HepG2 (cell line): ENCODE results near the gene SAPCD2. TPM values are rescaled to one million over a fixed set of nuclear protein-coding genes. Genes with fewer than 3 reads are reported as not detected.

Experiments used
- CBFB ChIP-seq: sonication (generic); formaldehyde crosslinking; IDR thresholded peaks from 2 replicates; pipeline ENCODE4 v1.4.0; 2020; ENCODE audit warnings: missing genetic modification reagents
- FOSL1 ChIP-seq: sonication (generic); formaldehyde crosslinking; IDR thresholded peaks from 2 replicates; pipeline ENCODE4 v1.9.0; 2021; ENCODE audit warnings: missing genetic modification reagents, borderline replicate concordance
- FOXO4 ChIP-seq: sonication (generic); formaldehyde crosslinking; conservative IDR thresholded peaks from 2 replicates; pipeline ENCODE4 v1.8.1; 2023; ENCODE audit warnings: missing genetic modification reagents
- FUBP1 ChIP-seq: sonication (generic); formaldehyde crosslinking; IDR thresholded peaks from 2 replicates; pipeline ENCODE4 v1.5.1; 2020; ENCODE audit warnings: missing genetic modification reagents, mild to moderate bottlenecking, borderline replicate concordance
- HDAC1 ChIP-seq: sonication (generic); formaldehyde crosslinking; IDR thresholded peaks from 2 replicates; pipeline ENCODE4 v1.5.1; 2020; ENCODE audit warnings: mild to moderate bottlenecking, missing genetic modification reagents
- LCORL ChIP-seq, 2 experiments: fragments of 450-650 bp in 1 of 2; sonication (generic) in 1 of 2; formaldehyde crosslinking in 1 of 2; IDR thresholded peaks; 2 replicates each; pipeline versions ENCODE4 v1.5.0 to v1.6.1; 2017 to 2020; ENCODE audit warnings: antibody characterized with exemption in 1 of 2, missing genetic modification reagents in 1 of 2
- MEIS1 ChIP-seq: sonication (generic); formaldehyde crosslinking; IDR thresholded peaks from 2 replicates; pipeline ENCODE4 v1.9.0; 2021; ENCODE audit warnings: mild to moderate bottlenecking, missing genetic modification reagents, moderate library complexity, borderline replicate concordance
- RFX1 ChIP-seq: fragments of 450-650 bp; IDR thresholded peaks from 2 replicates; pipeline ENCODE4 v1.6.1; 2017
- RNF219 ChIP-seq: sonication (generic); formaldehyde crosslinking; IDR thresholded peaks from 2 replicates; pipeline ENCODE4 v1.5.0; 2020; ENCODE audit warnings: mild to moderate bottlenecking, missing genetic modification reagents
- SUZ12 ChIP-seq: fragments of 150-350 bp; IDR thresholded peaks from 2 replicates; pipeline ENCODE4 v1.6.1; 2014; ENCODE audit warnings: low read depth, low read length
- ZBTB33 ChIP-seq: sonication (generic); formaldehyde crosslinking; IDR thresholded peaks from 2 replicates; pipeline ENCODE4 v1.4.0; 2020; ENCODE audit warnings: missing genetic modification reagents
- ZNF256 ChIP-seq: sonication (generic); formaldehyde crosslinking; conservative IDR thresholded peaks from 2 replicates; pipeline ENCODE4 v1.4.0; 2020; ENCODE audit warnings: missing genetic modification reagents
- ZNF274 ChIP-seq: sonication (generic); formaldehyde crosslinking; IDR thresholded peaks from 2 replicates; pipeline ENCODE4 v1.5.1; 2020; ENCODE audit warnings: mild to moderate bottlenecking, missing genetic modification reagents
- ZNF619 ChIP-seq: sonication (generic); formaldehyde crosslinking; IDR thresholded peaks from 2 replicates; pipeline ENCODE4 v1.4.0; 2020; ENCODE audit warnings: mild to moderate bottlenecking, missing genetic modification reagents
- ZNF660 ChIP-seq: sonication (generic); formaldehyde crosslinking; IDR thresholded peaks from 2 replicates; pipeline ENCODE4 v1.5.1; 2020; ENCODE audit warnings: mild to moderate bottlenecking, low read depth, missing genetic modification reagents, borderline replicate concordance
- ZNF713 ChIP-seq: sonication (generic); formaldehyde crosslinking; IDR thresholded peaks from 2 replicates; pipeline ENCODE4 v1.4.0; 2020; ENCODE audit warnings: mild to moderate bottlenecking, missing genetic modification reagents
- ZUFSP ChIP-seq: sonication (generic); formaldehyde crosslinking; IDR thresholded peaks from 2 replicates; pipeline ENCODE4 v1.9.0; 2021; ENCODE audit warnings: missing genetic modification reagents, mild to moderate bottlenecking, borderline replicate concordance
- polyA plus RNA-seq, 8 experiments: library from polyadenylated mRNA; depleted of rRNA in 3 of 8; stranded (reverse) in 7 of 8; unstranded in 1 of 8; fragments of >200 nt; fragmentation: Illumina TruSeq in 4 of 8; extraction: Trizol in 4 of 8; gene quantifications; 2 replicates each; pipeline versions ENCODE4 v1.2.1 to v1.2.3, GENCODE V29; 2011 to 2016; ENCODE audit warnings: low read depth in 4 of 8, missing spikeins in 1 of 8, mixed read lengths in 1 of 8; ENCODE audit not compliant: insufficient read depth in 1 of 8
- total RNA-seq, 5 experiments: library from RNA; depleted of rRNA; stranded (reverse); fragments of >200 nt; fragmentation: Illumina TruSeq; extraction: Trizol; gene quantifications; 2 replicates each; pipeline ENCODE4 v1.2.3, GENCODE V29; 2016; ENCODE audit warnings: low read depth in 1 of 5

The SAPCD2 gene
- total and polyA plus RNA-seq, 2 of the 13 experiments (the other 11 are each of a cell fraction or from before 2014, with no cell fraction given) = 21.9 to 42.8 TPM

GRCh38 chr9:137028263-137029057 lies 41.9 kb downstream of the SAPCD2 start (continued):
- TF ChIP-seq ZUFSP (CRISPR knock-in tag) = no peak
- TF ChIP-seq ZNF256 = no peak
- TF ChIP-seq FOXO4 = 0 out of 2 replicates have a peak, but pooled peaks have one; percentile 53
- TF ChIP-seq CBFB = no peak
- TF ChIP-seq FOSL1 (CRISPR knock-in tag) = no peak
- peak; percentile 52; the same call in 1 of the 2 replicates for TF ChIP-seq HDAC1 (CRISPR knock-in tag)
- TF ChIP-seq SUZ12 = no peak
- TF ChIP-seq FUBP1 (CRISPR knock-in tag) = no peak
- TF ChIP-seq MEIS1 (CRISPR knock-in tag) = no peak
- TF ChIP-seq ZNF713 = no peak
- TF ChIP-seq ZBTB33 = 0 out of 2 replicates have a peak, but pooled peaks have one; percentile 5
- TF ChIP-seq ZNF619 (CRISPR knock-in tag) = no peak
- TF ChIP-seq RFX1 = no peak
- no peak for TF ChIP-seq ZNF274 (CRISPR knock-in tag)
- no peak for TF ChIP-seq LCORL (IDR thresholded peaks at IDR 0.05)
- TF ChIP-seq LCORL (CRISPR knock-in tag; IDR thresholded peaks at IDR 0.05) = 0 out of 2 replicates have a peak, but pooled peaks have one; percentile 8
- TF ChIP-seq ZNF660 (CRISPR knock-in tag) = no peak
- TF ChIP-seq RNF219 (CRISPR knock-in tag) = no peak
